HUES6 (cell line): ENCODE results near the gene ZCCHC8.
"Not testable (repeated sequence)": the region's sequence is repeated elsewhere in the genome, so short reads cannot be mapped to it uniquely, and the experiment has no call there.

Experiments
- H3K27ac ChIP-seq: 2 replicates; pipeline ENCODE4 v1.7.0; 2013; ENCODE audit warnings: low read depth, mild to moderate bottlenecking, low read length, inconsistent platforms
- H3K27me3 ChIP-seq: 2 replicates; pipeline ENCODE4 v1.6.1; 2013; ENCODE audit warnings: low read length; ENCODE audit not compliant: control insufficient read depth, insufficient read depth
- H3K36me3 ChIP-seq: 2 replicates; pipeline ENCODE4 v1.6.1; 2013; ENCODE audit warnings: low read length; ENCODE audit not compliant: control insufficient read depth, insufficient read depth
- H3K4me1 ChIP-seq: 2 replicates; pipeline ENCODE4 v1.6.1; 2013; ENCODE audit warnings: low read length; ENCODE audit not compliant: control insufficient read depth, insufficient read depth
- H3K4me3 ChIP-seq: 2 replicates; pipeline ENCODE4 v1.5.1; 2013; ENCODE audit warnings: low read depth, low read length
- H3K9ac ChIP-seq: one replicate; pipeline ENCODE4 v1.6.1; 2013; ENCODE audit warnings: mild to moderate bottlenecking, low read length
- H3K9me3 ChIP-seq: 2 replicates; pipeline ENCODE4 v1.6.1; 2013; ENCODE audit warnings: low read depth, low read length; ENCODE audit not compliant: control insufficient read depth, insufficient read depth

ZCCHC8 gene

GRCh38 chr12:122506393-122506938 lies 5.7 kb upstream of the ZCCHC8 start:
- no peaks in the 10 kb centered on the region for H3K9me3 ChIP-seq
- H3K4me1 ChIP-seq = peaks cover 1% of the 10 kb centered on the region; the same call in 1 of the 2 replicates
- no peak overlapping the region for H3K27ac ChIP-seq
- no peaks in the 10 kb centered on the region for H3K27me3 ChIP-seq
- H3K4me3 ChIP-seq = no peak overlapping the region
- peaks cover 84% of the 10 kb centered on the region for H3K36me3 ChIP-seq
- no peak overlapping the region for H3K9ac ChIP-seq

DNA sequence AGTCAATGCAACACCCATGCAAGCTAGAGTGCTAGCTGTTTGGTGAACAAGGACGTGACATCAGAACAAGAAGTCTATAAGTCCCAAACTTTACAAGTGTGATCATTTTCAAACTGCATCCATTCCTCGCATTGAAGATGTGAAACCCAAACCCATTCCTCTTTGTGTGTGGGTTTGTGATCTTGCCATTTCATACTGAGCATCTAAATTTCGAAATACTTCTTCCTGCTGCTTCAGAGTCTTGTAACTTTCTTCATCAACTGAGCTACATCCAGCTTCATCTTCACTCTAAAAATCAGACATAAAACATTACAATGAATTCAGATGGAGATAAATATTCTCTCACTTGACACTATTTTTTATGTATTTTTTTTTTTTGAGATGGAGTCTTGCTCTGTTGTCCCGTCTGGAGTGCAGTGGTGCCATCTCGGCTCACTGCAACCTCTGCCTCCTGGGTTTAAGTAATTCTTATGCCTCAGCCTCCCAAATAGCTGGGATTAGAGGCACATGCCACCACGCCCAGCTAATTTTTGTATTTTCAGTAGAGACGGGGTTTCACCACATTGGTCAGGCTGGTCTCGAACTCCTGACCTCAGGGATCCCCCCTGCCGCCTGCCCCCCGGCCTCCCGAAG lies 4.8 kb upstream of the ZCCHC8 start:
- H3K4me1 ChIP-seq = peaks cover 6% of the 10 kb centered on the region; the same call in 1 of the 2 replicates
- H3K27ac ChIP-seq = no peak overlapping the region
- no peaks in the 10 kb centered on the region for H3K27me3 ChIP-seq
- no peak overlapping the region for H3K4me3 ChIP-seq
- no peak overlapping the region for H3K9ac ChIP-seq
- peaks cover 75% of the 10 kb centered on the region for H3K36me3 ChIP-seq
- H3K9me3 ChIP-seq = no peaks in the 10 kb centered on the region

GRCh38 chr12:122503783-122504590 lies 3.3 kb upstream of the ZCCHC8 start:
- Histone ChIP-seq H3K36me3 (peaks cover 60% of the 10 kb centered on the region), H3K27ac (no peak overlapping the region), H3K4me1 (peaks cover 6% of the 10 kb centered on the region; the same call in 1 of the 2 replicates)

GRCh38 chr12:122503147-122503751 lies 2.5 kb upstream of the ZCCHC8 start:
- Histone ChIP-seq H3K4me3 (no peak overlapping the region), H3K36me3 (peaks cover 52% of the 10 kb centered on the region), H3K9ac (no peak overlapping the region), H3K27me3 (no peaks in the 10 kb centered on the region), H3K27ac (no peak overlapping the region), H3K4me1 (peaks cover 6% of the 10 kb centered on the region), H3K9me3 (no peaks in the 10 kb centered on the region)

More at GRCh38 chr12:122503783-122504590, 3.3 kb upstream of the ZCCHC8 start:
- Histone ChIP-seq H3K9ac (no peak overlapping the region), H3K9me3 (no peaks in the 10 kb centered on the region), H3K4me3 (no peak overlapping the region), H3K27me3 (no peaks in the 10 kb centered on the region)

- Histone ChIP-seq H3K9ac (peak overlapping the region; percentile 27), H3K9me3 (no peaks in the 10 kb centered on the region), H3K36me3 (peaks cover 44% of the 10 kb centered on the region), H3K27me3 (no peaks in the 10 kb centered on the region), H3K4me3 (peak overlapping the region; percentile 96), H3K4me1 (peaks cover 6% of the 10 kb centered on the region), H3K27ac (peak overlapping the region; percentile 64; the same call in 1 of the 2 replicates)
These were observed 807 bp upstream of the ZCCHC8 start for GRCh38 chr12:122501489-122501989.

- Histone ChIP-seq H3K9ac (peak overlapping the region; percentile 99), H3K27ac (peak overlapping the region; percentile 96), H3K36me3 (peaks cover 34% of the 10 kb centered on the region), H3K9me3 (no peaks in the 10 kb centered on the region), H3K27me3 (no peaks in the 10 kb centered on the region), H3K4me1 (peaks cover 6% of the 10 kb centered on the region), H3K4me3 (peak overlapping the region; percentile 96)
These were observed 594 bp downstream of the ZCCHC8 start for GRCh38 chr12:122499991-122500684.

DNA sequence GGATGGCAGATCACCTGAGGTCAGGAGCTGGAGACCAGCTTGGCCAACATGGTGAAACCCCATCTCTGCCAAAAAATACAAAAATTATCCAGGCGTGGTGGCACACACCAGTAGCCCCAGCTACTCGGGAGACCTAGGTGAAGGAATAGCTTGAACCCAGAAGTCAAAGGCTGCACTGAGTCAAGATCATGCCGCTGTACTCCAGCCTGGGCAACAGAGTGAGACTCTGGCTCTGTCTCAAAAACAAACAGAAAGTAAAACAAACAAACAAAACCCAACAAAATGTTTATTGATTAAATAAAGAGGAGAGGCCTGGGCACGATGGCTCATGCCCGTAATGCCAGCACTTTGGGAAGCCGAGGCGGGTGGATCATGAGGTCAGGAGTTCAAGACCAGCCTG lies 5.5 kb downstream of the ZCCHC8 start:
- H3K9me3 ChIP-seq = no peaks in the 10 kb centered on the region
- H3K27me3 ChIP-seq = no peaks in the 10 kb centered on the region
- H3K4me1 ChIP-seq = no peaks in the 10 kb centered on the region; the same call in 1 of the 2 replicates
- peaks cover 46% of the 10 kb centered on the region for H3K36me3 ChIP-seq
- H3K27ac ChIP-seq = no peak overlapping the region
- no peak overlapping the region for H3K4me3 ChIP-seq
- H3K9ac ChIP-seq = no peak overlapping the region

GRCh38 chr12:122493222-122493621 lies 7.5 kb downstream of the ZCCHC8 start:
- peaks cover 65% of the 10 kb centered on the region for H3K36me3 ChIP-seq
- not testable (repeated sequence) for H3K4me1 ChIP-seq, H3K27me3 ChIP-seq, H3K27ac ChIP-seq, H3K9me3 ChIP-seq, H3K9ac ChIP-seq, H3K4me3 ChIP-seq

DNA sequence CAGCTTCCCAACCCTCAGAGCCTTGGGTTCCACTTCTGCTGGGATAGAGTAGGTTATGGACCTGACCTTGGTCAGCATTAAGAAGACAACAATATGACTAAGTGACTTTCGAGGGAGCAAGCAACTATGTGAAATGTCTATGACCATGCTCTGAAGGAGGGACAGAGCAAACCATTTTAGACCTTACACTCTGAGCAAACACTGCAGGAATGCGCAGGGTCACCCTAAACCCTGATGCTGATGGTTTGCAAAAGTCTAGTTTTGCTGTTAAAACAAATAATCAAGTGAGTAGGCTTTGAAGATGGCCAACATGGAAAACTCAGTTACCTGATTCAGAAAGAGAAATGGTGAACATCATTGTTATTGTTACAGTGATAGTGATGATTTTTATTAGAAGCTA lies 8.7 kb downstream of the ZCCHC8 start:
- H3K36me3 ChIP-seq = peaks cover 71% of the 10 kb centered on the region

GRCh38 chr12:122489038-122489437 lies 11.7 kb downstream of the ZCCHC8 start:
- no peak overlapping the region for H3K4me3 ChIP-seq
- H3K4me1 ChIP-seq = no peaks in the 10 kb centered on the region
- H3K27ac ChIP-seq = no peak overlapping the region
- peaks cover 78% of the 10 kb centered on the region for H3K36me3 ChIP-seq
- H3K9me3 ChIP-seq = no peaks in the 10 kb centered on the region
- no peak overlapping the region for H3K9ac ChIP-seq
- H3K27me3 ChIP-seq = no peaks in the 10 kb centered on the region

More for the DNA sequence above, 8.7 kb downstream of the ZCCHC8 start:
- H3K4me1 ChIP-seq = no peaks in the 10 kb centered on the region
- H3K27ac ChIP-seq = no peak overlapping the region
- H3K9ac ChIP-seq = no peak overlapping the region
- H3K4me3 ChIP-seq = no peak overlapping the region
- H3K27me3 ChIP-seq = no peaks in the 10 kb centered on the region
- no peaks in the 10 kb centered on the region for H3K9me3 ChIP-seq
